HG03378 (cell line): ENCODE results near the gene DHRS7B.
"Not testable (repeated sequence)": the region's sequence is repeated elsewhere in the genome, so short reads cannot be mapped to it uniquely, and the experiment has no call there.

ENCODE experiments used
- ATAC-seq: cut with Tn5 transposase; IDR thresholded peaks from one replicate; pipeline ENCODE4 v1.9.1; 2021; ENCODE audit warnings: mild to moderate bottlenecking, moderate library complexity; ENCODE audit not compliant: unreplicated experiment

DHRS7B gene

GRCh38 chr17:21107067-21107650 is 19.6 kb upstream of the DHRS7B start:
- not testable (repeated sequence) for ATAC-seq

GRCh38 chr17:21108651-21109050 is 18.1 kb upstream of the DHRS7B start:
- ATAC-seq = no peak

- no peak for ATAC-seq
Measured at GRCh38 chr17:21113049-21113690, 13.6 kb upstream of the DHRS7B start.

GRCh38 chr17:21113716-21114115 is 13.0 kb upstream of the DHRS7B start:
- no peak for ATAC-seq

- not testable (repeated sequence) for ATAC-seq
Measured at GRCh38 chr17:21114791-21115190, 12.0 kb upstream of the DHRS7B start.

- ATAC-seq = no peak
Measured at GRCh38 chr17:21119247-21119918, 7.4 kb upstream of the DHRS7B start.

GRCh38 chr17:21119919-21120249 is 6.9 kb upstream of the DHRS7B start:
- ATAC-seq = no peak

GRCh38 chr17:21124086-21124485 is 2.7 kb upstream of the DHRS7B start:
- no peak for ATAC-seq

- ATAC-seq = not testable (repeated sequence)
Measured at GRCh38 chr17:21124517-21124916, 2.2 kb upstream of the DHRS7B start.

- no peak for ATAC-seq
Measured at GRCh38 chr17:21125862-21126261, 902 bp upstream of the DHRS7B start.

GRCh38 chr17:21127509-21128077 is 829 bp downstream of the DHRS7B start:
- ATAC-seq = no peak

- no peak for ATAC-seq
Measured at GRCh38 chr17:21129023-21129681, 2.4 kb downstream of the DHRS7B start.

- no peak for ATAC-seq
Measured at GRCh38 chr17:21131137-21131536, 4.4 kb downstream of the DHRS7B start.

GRCh38 chr17:21132428-21132827 is 5.7 kb downstream of the DHRS7B start:
- no peak for ATAC-seq

- no peak for ATAC-seq
Measured at GRCh38 chr17:21134559-21134958, 7.8 kb downstream of the DHRS7B start.

- peak; percentile 47 for ATAC-seq
Measured at GRCh38 chr17:21140911-21141310, 14.1 kb downstream of the DHRS7B start.

GRCh38 chr17:21141331-21141730 is 14.6 kb downstream of the DHRS7B start:
- no peak for ATAC-seq

- ATAC-seq = not testable (repeated sequence)
Measured at GRCh38 chr17:21142065-21142464, 15.3 kb downstream of the DHRS7B start.

- no peak for ATAC-seq
Measured at GRCh38 chr17:21143695-21144094, 16.9 kb downstream of the DHRS7B start.

- not testable (repeated sequence) for ATAC-seq
Measured at GRCh38 chr17:21144299-21144698, 17.5 kb downstream of the DHRS7B start.

- ATAC-seq = no peak
Measured at GRCh38 chr17:21146362-21147015, 19.7 kb downstream of the DHRS7B start.
